HCT116 (cell line): ENCODE data around the gene CRK. TPM values are rescaled to one million over a fixed set of nuclear protein-coding genes. Genes with fewer than 3 reads are reported as not detected.
A peak's percentile ranks its signal among the peaks of the same experiment; 100 is the strongest.
"Not testable (repeated sequence)": the region's sequence is repeated elsewhere in the genome, so short reads cannot be mapped to it uniquely, and the experiment has no call there.

ENCODE experiments used
- ATAC-seq: fragments of 200-7000 bp; cut with Tn5 transposase; 2 replicates; pipeline ENCODE4 v1.9.1; 2020; ENCODE audit warnings: mild to moderate bottlenecking, moderate library complexity
- BruUV-seq: library from RNA; stranded (reverse); fragments of 400-500 nt; replicated peaks from 2 replicates; lab custom pipeline; 2021; lab: Mats Ljungman, UMichigan
- CTCF ChIA-PET: fragments of 300-600 bp; sonication (Branson Sonifier 250); formaldehyde crosslinking; loops from one replicate; lab custom pipeline; 2021; ENCODE audit warnings: antibody characterized with exemption; lab: Charles Lee
- POLR2A ChIA-PET: fragments of 300-600, 350-600 bp; sonication (Branson Sonifier 250); formaldehyde crosslinking; loops from one replicate; lab custom pipeline; 2021; ENCODE audit warnings: antibody characterized with exemption; lab: Charles Lee
- RAD21 ChIA-PET, 2 experiments: fragments of 300-600 bp; sonication (Branson Sonifier 250); formaldehyde crosslinking; loops; one replicate each; lab custom pipeline; 2023; ENCODE audit warnings: low total read pairs in 2 of 2; ENCODE audit not compliant: uncharacterized antibody in 2 of 2, unreplicated experiment in 2 of 2, low non-redundant PET in 1 of 2; lab: Charles Lee
- DNase-seq: peaks from one replicate; pipeline ENCODE4 v3.0.0-alpha.2; 2010; ENCODE audit warnings: low read depth, low spot score
- H2AFZ ChIP-seq: fragments of 200-600 bp; shearing (Covaris generic), sonication (generic); 2 replicates; pipeline ENCODE4 v1.6.1; 2017; ENCODE audit warnings: low read depth, mixed run types, mixed read lengths, antibody characterized with exemption, low read length; ENCODE audit not compliant: poor library complexity, severe bottlenecking
- H3K27ac ChIP-seq: 2 replicates; pipeline ENCODE4 v1.5.1; 2012; ENCODE audit warnings: low read depth, low read length
- H3K27me3 ChIP-seq: fragments of 200-600 bp; sonication (generic); 2 replicates; pipeline ENCODE4 v1.6.1; 2016; ENCODE audit warnings: mixed run types, low read length, mixed read lengths; ENCODE audit not compliant: insufficient read depth
- H3K36me3 ChIP-seq, 2 experiments: fragments of 200-500 bp in 1 of 2; fragments of 200-600 bp in 1 of 2; sonication (Bioruptor generic) in 1 of 2; sonication (generic) in 1 of 2; 2 replicates each; pipeline versions ENCODE4 v1.5.1 to v1.6.1; 2014 to 2016; ENCODE audit warnings: low read length in 2 of 2, inconsistent platforms in 1 of 2, mixed read lengths in 1 of 2, mixed run types in 1 of 2; ENCODE audit not compliant: insufficient read depth in 2 of 2, control insufficient read depth in 1 of 2
- H3K4me1 ChIP-seq, 2 experiments: fragments of 200-600 bp in 1 of 2; sonication (generic) in 1 of 2; 2 replicates each; pipeline versions ENCODE4 v1.5.1 to v1.6.1; 2012 to 2017; ENCODE audit warnings: low read length in 2 of 2, inconsistent platforms in 1 of 2, mild to moderate bottlenecking in 1 of 2, mixed read lengths in 1 of 2, mixed run types in 1 of 2, moderate library complexity in 1 of 2; ENCODE audit not compliant: insufficient read depth in 2 of 2, control insufficient read depth in 1 of 2
- H3K4me2 ChIP-seq: fragments of 200-600 bp; sonication (generic); 2 replicates; pipeline ENCODE4 v1.6.1; 2017; ENCODE audit warnings: mixed run types, low read length, mixed read lengths
- H3K4me3 ChIP-seq, 2 experiments: fragments of 200-600 bp in 1 of 2; sonication (generic) in 1 of 2; replicated peaks in 1 of 2; 2 replicates each; pipeline ENCODE4 v1.5.1; 2011 to 2016; ENCODE audit warnings: low read length in 2 of 2, control low read depth in 1 of 2, low read depth in 1 of 2, mild to moderate bottlenecking in 1 of 2, mixed read lengths in 1 of 2, mixed run types in 1 of 2
- H3K79me2 ChIP-seq: fragments of 200-600 bp; sonication (generic); 2 replicates; pipeline ENCODE4 v1.6.1; 2017; ENCODE audit warnings: mild to moderate bottlenecking, mixed run types, low read length, moderate library complexity, mixed read lengths; ENCODE audit not compliant: insufficient read depth
- H3K9ac ChIP-seq: fragments of 200-600 bp; sonication (generic); 2 replicates; pipeline ENCODE4 v1.6.1; 2016; ENCODE audit warnings: low read length, mixed read lengths
- H3K9me2 ChIP-seq: fragments of 200-600 bp; sonication (generic), shearing (Covaris generic); 2 replicates; pipeline ENCODE4 v1.6.1; 2017; ENCODE audit warnings: mixed run types, mild to moderate bottlenecking, moderate library complexity; ENCODE audit not compliant: insufficient read depth
- H3K9me3 ChIP-seq, 2 experiments: fragments of 200-500 bp in 1 of 2; fragments of 200-600 bp in 1 of 2; sonication (Bioruptor generic) in 1 of 2; sonication (generic) in 1 of 2; 2 replicates each; pipeline ENCODE4 v1.6.1; 2014 to 2017; ENCODE audit warnings: low read length in 2 of 2, mixed read lengths in 2 of 2, inconsistent platforms in 1 of 2, low read depth in 1 of 2, mild to moderate bottlenecking in 1 of 2, mixed run types in 1 of 2, moderate library complexity in 1 of 2; ENCODE audit not compliant: control insufficient read depth in 1 of 2, insufficient read depth in 1 of 2
- H4K20me1 ChIP-seq: fragments of 200-600 bp; sonication (generic), shearing (Covaris generic); 2 replicates; pipeline ENCODE4 v1.6.1; 2017; ENCODE audit warnings: mixed run types, mild to moderate bottlenecking, moderate library complexity; ENCODE audit not compliant: insufficient read depth
- ATF3 ChIP-seq: IDR thresholded peaks from 2 replicates; pipeline ENCODE4 v1.6.1; 2012
- CTCF ChIP-seq, 3 experiments: fragments of 200-600 bp in 1 of 3; sonication (generic) in 1 of 3; IDR thresholded peaks in 2 of 3; conservative IDR thresholded peaks in 1 of 3; 2 replicates each; pipeline ENCODE4 v1.5.1; 2012 to 2017; ENCODE audit warnings: low read depth in 2 of 3, low read length in 2 of 3, antibody characterized with exemption in 1 of 3, borderline replicate concordance in 1 of 3, control low read depth in 1 of 3, mild to moderate bottlenecking in 1 of 3, mixed read lengths in 1 of 3, mixed run types in 1 of 3, moderate library complexity in 1 of 3; ENCODE audit not compliant: insufficient read depth in 1 of 3
- EGR1 ChIP-seq: IDR thresholded peaks from 2 replicates; pipeline ENCODE4 v1.6.1; 2012; ENCODE audit warnings: low read depth
- ELF1 ChIP-seq: IDR thresholded peaks from 2 replicates; pipeline ENCODE4 v1.6.1; 2012; ENCODE audit warnings: low read depth, borderline replicate concordance
- EZH2 ChIP-seq: fragments of 200-600 bp; sonication (generic); IDR thresholded peaks from 2 replicates; pipeline ENCODE4 v1.6.1; 2017; ENCODE audit warnings: antibody characterized with exemption, mixed run types
- EZH2phosphoT487 ChIP-seq: fragments of 200-600 bp; IDR thresholded peaks from 2 replicates; pipeline ENCODE4 v1.6.1; 2018; ENCODE audit warnings: antibody characterized with exemption, borderline replicate concordance
- JUND ChIP-seq: IDR thresholded peaks from 2 replicates; pipeline ENCODE4 v1.6.1; 2012
- MAX ChIP-seq: IDR thresholded peaks from 2 replicates; pipeline ENCODE4 v1.6.1; 2012
- RAD21 ChIP-seq: IDR thresholded peaks from 2 replicates; pipeline ENCODE4 v1.6.1; 2012; ENCODE audit warnings: low read depth, mild to moderate bottlenecking
- SP1 ChIP-seq: IDR thresholded peaks from 2 replicates; pipeline ENCODE4 v1.6.1; 2012; ENCODE audit warnings: low read depth
- SRF ChIP-seq: IDR thresholded peaks from 2 replicates; pipeline ENCODE4 v1.6.1; 2012; ENCODE audit warnings: low read depth
- YY1 ChIP-seq: IDR thresholded peaks from 2 replicates; pipeline ENCODE4 v1.6.1; 2011; ENCODE audit warnings: low read length, low read depth, moderate library complexity, mild to moderate bottlenecking; ENCODE audit not compliant: insufficient replicate concordance; ENCODE audit errors: extremely low read depth
- ZBTB33 ChIP-seq: IDR thresholded peaks from 2 replicates; pipeline ENCODE4 v1.6.1; 2011; ENCODE audit warnings: mild to moderate bottlenecking, low read length, moderate library complexity; ENCODE audit not compliant: insufficient replicate concordance; ENCODE audit errors: extremely low read depth
- ZNF274 ChIP-seq: fragments of 200-500 bp; sonication (Bioruptor generic); IDR thresholded peaks from 2 replicates; pipeline ENCODE4 v1.6.1; 2014; ENCODE audit warnings: mild to moderate bottlenecking, low read depth, low read length, inconsistent platforms
- intact Hi-C: fragments of 100-400 bp; cut with micrococcal nuclease; formaldehyde crosslinking; loops from 2 replicates; pipeline ENCODE4 v1.10.0; 2022
- total RNA-seq: library from RNA; stranded (reverse); gene quantifications from one replicate; pipeline ENCODE4 v1.2.1, GENCODE V29; 2021; ENCODE audit not compliant: unreplicated experiment

Gene CRK
- total RNA-seq, 1 experiment from 2014 or later, result 55.5 TPM

GRCh38 chr17:1395876-1396665, 60.0 kb downstream of the CRK start:
- POLR2A ChIA-PET, result interaction anchor here (1.2 kb wide), 1 partner anchor 9 kb away, joined by 4 read pairs; no protein-coding TSS in a partner anchor

GRCh38 chr17:1391577-1391976, 64.5 kb downstream of the CRK start:
- Histone ChIP-seq H3K27me3 (no peaks in the 10 kb centered on the region), H3K9ac (no peak overlapping the region), H3K79me2 (peaks cover 100% of the 10 kb centered on the region), H3K27ac (no peak overlapping the region), H4K20me1 (peaks cover 69% of the 10 kb centered on the region), H3K9me2 (no peaks in the 10 kb centered on the region), H3K4me2 (0 out of 2 replicates have a peak overlapping the region, but pooled peaks have one; percentile 28), H3K9me3 (no peaks in the 10 kb centered on the region), H2AFZ (no peak overlapping the region), H3K4me3 (no peak overlapping the region), H3K36me3 (peaks cover 0 to 13% of the 10 kb centered on the region in 2 experiments; a peak in 1 of 4 replicates), H3K4me1 (peaks cover 50 to 81% of the 10 kb centered on the region in 2 experiments)
- no peak for DNase-seq
- no peak for ATAC-seq
- RAD21 ChIA-PET, result no interaction called here
- CTCF ChIA-PET, result interaction anchor here (0.7 to 4.5 kb wide), 2 partner anchors 26 to 237 kb away, joined by 3 to 24 read pairs; partner anchors contain the start of gene SLC43A2
- intact Hi-C loops, result no loop called here
- BruUV-seq, result no TSS peak
- POLR2A ChIA-PET, result interaction anchor here (3.5 kb wide), 1 partner anchor 8 kb away, joined by 23 read pairs; the partner anchor contains the start of gene YWHAE
- TF ChIP-seq ZBTB33 (no peak), EZH2phosphoT487 (no peak), MAX (no peak), EGR1 (no peak), ATF3 (no peak), SP1 (no peak), ELF1 (no peak), EZH2 (no peak), JUND (no peak), ZNF274 (no peak), RAD21 (no peak), CTCF (IDR thresholded peaks at IDR 0.05 in 2 of 3, conservative IDR thresholded peaks at IDR 0.05 in 1 of 3; ENCODE audit: borderline replicate concordance in 1 of 3, insufficient read depth in 1 of 3, low read depth in 2 of 3, low read length in 2 of 3) (no peak), SRF (no peak), YY1 (no peak)

More at GRCh38 chr17:1395876-1396665, 60.0 kb downstream of the CRK start:
- ATAC-seq, BruUV-seq, intact Hi-C loops, DNase-seq, H3K9me3 ChIP-seq, H3K4me3 ChIP-seq, H3K9me2 ChIP-seq, H3K9ac ChIP-seq, H3K27ac ChIP-seq, H2AFZ ChIP-seq, H3K4me2 ChIP-seq, CTCF ChIA-PET, H3K27me3 ChIP-seq, RAD21 ChIA-PET: not testable (repeated sequence)
- Histone ChIP-seq H4K20me1 (peaks cover 47% of the 10 kb centered on the region; the same call in 1 of the 2 replicates), H3K36me3 (peaks cover 0 to 13% of the 10 kb centered on the region in 2 experiments; a peak in 1 of 4 replicates), H3K4me1 (peaks cover 46 to 77% of the 10 kb centered on the region in 2 experiments), H3K79me2 (peaks cover 90% of the 10 kb centered on the region)
